Vagina (tissue), 2 donors: ENCODE results near the gene FHIT.

Experiments
- CTCF ChIP-seq, 3 experiments: fragments of 450-650 bp in 2 of 3; fragments of 200-600 bp in 1 of 3; sonication (generic) in 1 of 3; IDR thresholded peaks; one replicate each; pipeline ENCODE4 v1.5.1; 2017 to 2019; ENCODE audit warnings: antibody characterized with exemption in 3 of 3, mild to moderate bottlenecking in 2 of 3, moderate library complexity in 2 of 3
- POLR2A ChIP-seq, 2 donors: fragments of 450-650 bp; IDR thresholded peaks; one replicate each; pipeline ENCODE4 v1.6.1; 2017; ENCODE audit warnings: antibody characterized with exemption in 2 of 2, mild to moderate bottlenecking in 2 of 2, moderate library complexity in 2 of 2
- POLR2AphosphoS5 ChIP-seq, 2 donors: sonication (generic); formaldehyde crosslinking; IDR thresholded peaks; one replicate each; pipeline ENCODE4 v1.9.0; 2017; ENCODE audit warnings: antibody characterized with exemption in 2 of 2, mild to moderate bottlenecking in 2 of 2, low read depth in 1 of 2; ENCODE audit not compliant: insufficient read depth in 1 of 2

GRCh38 chr3:60955034-60955433, 296.2 kb downstream of the FHIT start:
- TF ChIP-seq POLR2A (IDR thresholded peaks at IDR 0.05) (no peak), CTCF (IDR thresholded peaks at IDR 0.05) (no peak), POLR2AphosphoS5 (IDR thresholded peaks at IDR 0.05; ENCODE audit: insufficient read depth in 1 of 2, low read depth in 1 of 2) (no peak)
